BLaER1 treated with 17β-estradiol and CSF1 and Interleukin-3, amounts not matched to agents 10 nM and 100 nM (cell line): ENCODE data around the gene KAT6B.

Experiments
- H3K27ac ChIP-seq, 11 experiments: shearing (Covaris generic); formaldehyde crosslinking; 2 replicates each; pipeline ENCODE4 v1.8.1; 2022
- H3K27me3 ChIP-seq, 11 experiments: shearing (Covaris generic); formaldehyde crosslinking; 2 replicates each; pipeline ENCODE4 v1.8.1; 2022
- H3K36me3 ChIP-seq, 11 experiments: shearing (Covaris generic); formaldehyde crosslinking; 2 replicates each; pipeline ENCODE4 v1.8.1; 2022
- H3K4me1 ChIP-seq, 10 experiments: shearing (Covaris generic); formaldehyde crosslinking; 2 replicates each; pipeline ENCODE4 v1.8.1; 2022
- H3K4me2 ChIP-seq, 11 experiments: shearing (Covaris generic); formaldehyde crosslinking; 2 replicates each; pipeline ENCODE4 v1.8.1; 2022
- H3K4me3 ChIP-seq, 10 experiments: shearing (Covaris generic); formaldehyde crosslinking; 2 replicates each; pipeline ENCODE4 v1.8.1; 2022
- H3K9ac ChIP-seq, 11 experiments: shearing (Covaris generic); formaldehyde crosslinking; 2 replicates each; pipeline ENCODE4 v1.8.1; 2022
- H3K9me3 ChIP-seq, 11 experiments: shearing (Covaris generic); formaldehyde crosslinking; replicated peaks in 1 of 11; 2 replicates each; pipeline ENCODE4 v1.8.1; 2022
- H4K20me1 ChIP-seq, 11 experiments: shearing (Covaris generic); formaldehyde crosslinking; 2 replicates each; pipeline ENCODE4 v1.8.1; 2022
- Cebpa-rat ChIP-seq, 11 experiments: shearing (Covaris generic); IDR thresholded peaks; 2 replicates each; pipeline ENCODE4 v1.8.1; 2022

Gene KAT6B

GRCh38 chr10:75013522-75013921, 187.1 kb downstream of the KAT6B start:
- no peak overlapping the region for H3K27ac ChIP-seq
- no peak for TF ChIP-seq Cebpa-rat (IDR thresholded peaks at IDR 0.05)
- no peaks in the 10 kb centered on the region for H3K27me3 ChIP-seq
- peaks cover 13 to 60% (median 38%) of the 10 kb centered on the region in 11 experiments; a peak in 17 of 22 replicates for H3K36me3 ChIP-seq
- no peak overlapping the region for H3K9ac ChIP-seq
- no peak overlapping the region for H3K4me2 ChIP-seq
- H3K9me3 ChIP-seq, result no peaks in the 10 kb centered on the region
- H3K4me1 ChIP-seq, result peaks cover 9 to 20% (median 11%) of the 10 kb centered on the region in 10 experiments; a peak in 19 of 20 replicates
- no peak overlapping the region for H3K4me3 ChIP-seq
- peaks cover 0 to 6% (median 0%) of the 10 kb centered on the region in 11 experiments; a peak in 1 of 22 replicates for H4K20me1 ChIP-seq

GRCh38 chr10:75014516-75015230, 188.3 kb downstream of the KAT6B start:
- no peak overlapping the region for H3K27ac ChIP-seq
- H3K4me3 ChIP-seq, result no peak overlapping the region
- no peaks in the 10 kb centered on the region for H3K9me3 ChIP-seq
- no peak overlapping the region for H3K4me2 ChIP-seq
- no peaks in the 10 kb centered on the region for H3K27me3 ChIP-seq
- no peak for TF ChIP-seq Cebpa-rat (IDR thresholded peaks at IDR 0.05)
- peaks cover 13 to 55% (median 33%) of the 10 kb centered on the region in 11 experiments; a peak in 17 of 22 replicates for H3K36me3 ChIP-seq
- peaks cover 0 to 6% (median 0%) of the 10 kb centered on the region in 11 experiments; a peak in 1 of 22 replicates for H4K20me1 ChIP-seq
- H3K9ac ChIP-seq, result no peak overlapping the region
- peaks cover 11 to 27% (median 16%) of the 10 kb centered on the region in 10 experiments for H3K4me1 ChIP-seq

- Histone ChIP-seq H4K20me1 (peaks cover 0 to 6% (median 0%) of the 10 kb centered on the region in 11 experiments; a peak in 1 of 22 replicates), H3K4me1 (peaks cover 11 to 30% (median 16%) of the 10 kb centered on the region in 10 experiments), H3K27ac (no peak overlapping the region), H3K36me3 (peaks cover 16 to 56% (median 32%) of the 10 kb centered on the region in 11 experiments; a peak in 21 of 22 replicates), H3K4me2 (no peak overlapping the region), H3K9ac (no peak overlapping the region), H3K4me3 (no peak overlapping the region), H3K27me3 (no peaks in the 10 kb centered on the region), H3K9me3 (no peaks in the 10 kb centered on the region)
- no peak for TF ChIP-seq Cebpa-rat (IDR thresholded peaks at IDR 0.05)
These were observed 189.0 kb downstream of the KAT6B start for GRCh38 chr10:75015442-75015841.

DNA sequence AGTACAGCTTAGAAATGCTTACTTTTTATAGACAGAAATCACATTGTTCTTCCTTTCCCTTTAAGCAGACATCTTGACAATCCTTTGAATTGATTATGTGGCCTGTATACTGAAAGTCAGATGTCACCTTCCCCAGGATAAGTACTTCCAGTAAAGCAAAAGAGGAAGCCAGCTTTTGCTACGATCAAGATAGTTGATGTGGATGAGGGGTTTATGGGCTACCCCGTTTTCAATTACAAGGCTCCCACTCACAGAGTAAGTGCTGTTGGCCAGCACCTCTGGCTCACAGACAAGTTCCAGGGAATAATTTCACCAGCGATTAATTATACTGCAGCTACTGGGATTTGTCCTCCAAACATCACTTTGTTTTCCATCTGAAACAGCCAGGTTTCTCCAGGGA, 189.9 kb downstream of the KAT6B start:
- no peak for TF ChIP-seq Cebpa-rat (IDR thresholded peaks at IDR 0.05)
- Histone ChIP-seq H3K9me3 (no peaks in the 10 kb centered on the region), H3K27ac (no peak overlapping the region)

DNA sequence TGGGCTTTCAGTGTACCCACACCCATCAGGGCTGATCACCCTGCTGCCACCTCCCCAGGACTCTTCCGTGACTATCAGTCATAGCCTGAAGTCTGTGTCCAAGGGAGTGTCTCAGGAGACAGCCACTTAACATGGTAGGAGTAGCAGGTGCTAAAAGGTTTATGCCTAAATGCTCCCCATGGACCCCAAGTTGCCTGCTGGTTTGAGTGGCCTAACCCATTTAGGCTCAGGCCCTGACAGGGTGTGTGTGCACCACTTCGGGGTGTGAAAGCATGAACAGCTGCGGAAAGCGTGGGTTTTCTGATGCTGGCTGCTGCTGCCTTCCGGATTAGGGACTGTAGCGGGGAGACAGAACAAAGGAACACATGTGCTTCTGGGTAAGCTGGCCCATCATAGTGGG, 191.9 kb downstream of the KAT6B start:
- H3K9ac ChIP-seq, result peak overlapping the region in 3 of 11 experiments; percentile 27 to 32 (median 29); a peak in 1 of 22 replicates
- no peak overlapping the region for H3K4me3 ChIP-seq
- peak overlapping the region; percentile 16 to 51 (median 30); a peak in 18 of 22 replicates for H3K4me2 ChIP-seq
- peaks cover 17 to 58% (median 31%) of the 10 kb centered on the region in 11 experiments for H3K36me3 ChIP-seq
- no peaks in the 10 kb centered on the region for H3K9me3 ChIP-seq
- peak overlapping the region in 7 of 11 experiments; percentile 1 to 56 (median 42); a peak in 12 of 22 replicates for H3K27ac ChIP-seq
- peaks cover 0 to 6% (median 0%) of the 10 kb centered on the region in 11 experiments; a peak in 1 of 22 replicates for H4K20me1 ChIP-seq
- no peaks in the 10 kb centered on the region for H3K27me3 ChIP-seq
- no peak for TF ChIP-seq Cebpa-rat (IDR thresholded peaks at IDR 0.05)
- H3K4me1 ChIP-seq, result peaks cover 23 to 46% (median 32%) of the 10 kb centered on the region in 10 experiments

More for the DNA sequence above, 189.9 kb downstream of the KAT6B start:
- Histone ChIP-seq H3K4me3 (no peak overlapping the region), H3K36me3 (peaks cover 21 to 61% (median 36%) of the 10 kb centered on the region in 11 experiments), H3K4me2 (no peak overlapping the region), H3K27me3 (no peaks in the 10 kb centered on the region), H3K9ac (no peak overlapping the region), H3K4me1 (peaks cover 11 to 39% (median 23%) of the 10 kb centered on the region in 10 experiments), H4K20me1 (peaks cover 0 to 6% (median 0%) of the 10 kb centered on the region in 11 experiments; a peak in 1 of 22 replicates)

- Histone ChIP-seq H3K4me2 (peak overlapping the region in 8 of 11 experiments; percentile 21 to 51 (median 32); a peak in 14 of 22 replicates), H3K4me1 (peaks cover 23 to 43% (median 32%) of the 10 kb centered on the region in 10 experiments), H3K27me3 (no peaks in the 10 kb centered on the region), H3K36me3 (peaks cover 22 to 59% (median 35%) of the 10 kb centered on the region in 11 experiments), H3K9ac (peak overlapping the region in 3 of 11 experiments; percentile 27 to 32 (median 29); a peak in 1 of 22 replicates), H3K27ac (peak overlapping the region in 7 of 11 experiments; percentile 1 to 56 (median 42); a peak in 12 of 22 replicates), H3K4me3 (no peak overlapping the region), H4K20me1 (peaks cover 0 to 6% (median 0%) of the 10 kb centered on the region in 11 experiments; a peak in 1 of 22 replicates), H3K9me3 (no peaks in the 10 kb centered on the region)
- no peak for TF ChIP-seq Cebpa-rat (IDR thresholded peaks at IDR 0.05)
These were observed 192.4 kb downstream of the KAT6B start for GRCh38 chr10:75018686-75019307.

- Histone ChIP-seq H3K4me3 (no peak overlapping the region), H3K9ac (no peak overlapping the region), H3K4me2 (peak overlapping the region in 3 of 11 experiments; percentile 29 to 51 (median 30); a peak in 2 of 22 replicates), H3K36me3 (peaks cover 28 to 65% (median 40%) of the 10 kb centered on the region in 11 experiments), H3K4me1 (peaks cover 23 to 43% (median 32%) of the 10 kb centered on the region in 10 experiments), H3K27ac (no peak overlapping the region), H3K27me3 (no peaks in the 10 kb centered on the region), H4K20me1 (peaks cover 0 to 6% (median 0%) of the 10 kb centered on the region in 11 experiments; a peak in 1 of 22 replicates), H3K9me3 (no peaks in the 10 kb centered on the region)
- TF ChIP-seq Cebpa-rat (IDR thresholded peaks at IDR 0.05), result no peak
These were observed 193.0 kb downstream of the KAT6B start for GRCh38 chr10:75019370-75019769.

DNA sequence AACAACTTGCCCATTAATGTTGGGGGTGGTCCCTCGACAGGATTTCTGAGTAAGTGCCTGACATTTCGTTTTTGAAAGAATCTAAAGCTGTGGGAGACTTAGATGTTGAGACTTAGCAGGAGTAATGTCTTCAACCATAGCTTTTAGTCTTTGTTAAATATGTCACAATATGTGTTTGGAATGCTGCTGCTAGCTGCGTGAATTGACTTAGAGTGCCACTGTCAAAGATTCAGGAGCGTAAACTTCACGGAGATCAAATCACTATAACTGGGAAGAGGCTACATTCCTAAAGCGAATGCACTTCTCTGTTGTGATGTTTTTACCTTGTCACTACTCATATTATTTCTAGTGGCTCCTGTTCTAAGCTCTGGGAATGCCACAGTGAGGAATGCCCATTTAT, 193.8 kb downstream of the KAT6B start:
- Histone ChIP-seq H3K27me3 (no peaks in the 10 kb centered on the region), H3K4me2 (no peak overlapping the region), H3K9ac (no peak overlapping the region), H3K9me3 (no peaks in the 10 kb centered on the region), H3K4me3 (no peak overlapping the region), H3K36me3 (peaks cover 32 to 72% (median 48%) of the 10 kb centered on the region in 11 experiments), H3K27ac (no peak overlapping the region), H4K20me1 (peaks cover 0 to 6% (median 0%) of the 10 kb centered on the region in 11 experiments; a peak in 1 of 22 replicates), H3K4me1 (peaks cover 23 to 43% (median 32%) of the 10 kb centered on the region in 10 experiments)
- no peak for TF ChIP-seq Cebpa-rat (IDR thresholded peaks at IDR 0.05)
